NB4 (cell line): Measurements from ENCODE around the gene MEF2B.

Experiments
- DNase-seq: peaks from one replicate; pipeline ENCODE4 v3.0.0; 2010; ENCODE audit warnings: low read depth
- H3K4me3 ChIP-seq: one replicate; pipeline ENCODE4 v1.5.1; 2011; ENCODE audit warnings: mild to moderate bottlenecking, low read depth, low read length, moderate library complexity
- MYC ChIP-seq: IDR thresholded peaks from 2 replicates; pipeline ENCODE4 v1.6.1; 2011; ENCODE audit warnings: low read depth, low read length
- POLR2A ChIP-seq: IDR thresholded peaks from 2 replicates; pipeline ENCODE4 v1.6.1; 2011; ENCODE audit warnings: mild to moderate bottlenecking; ENCODE audit not compliant: insufficient read length; ENCODE audit errors: extremely low read depth
- TF ChIP-seq, protein P1 (sequence below): IDR thresholded peaks from 2 replicates; pipeline ENCODE4 v1.6.1; 2011; ENCODE audit warnings: low read depth, low read length
- TF ChIP-seq, protein P2 (sequence below): IDR thresholded peaks from one replicate; pipeline ENCODE4 v1.5.1; 2012; ENCODE audit warnings: low read depth, low read length

MEF2B gene

GRCh38 chr19:19096641-19097627, 73.1 kb downstream of the MEF2B start:
- no peak overlapping the region for H3K4me3 ChIP-seq
- DNase-seq: no peak
- TF ChIP-seq, protein P1, sequence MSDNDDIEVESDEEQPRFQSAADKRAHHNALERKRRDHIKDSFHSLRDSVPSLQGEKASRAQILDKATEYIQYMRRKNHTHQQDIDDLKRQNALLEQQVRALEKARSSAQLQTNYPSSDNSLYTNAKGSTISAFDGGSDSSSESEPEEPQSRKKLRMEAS: no peak
- TF ChIP-seq MYC (no peak), POLR2A (no peak)
- TF ChIP-seq, protein P2, sequence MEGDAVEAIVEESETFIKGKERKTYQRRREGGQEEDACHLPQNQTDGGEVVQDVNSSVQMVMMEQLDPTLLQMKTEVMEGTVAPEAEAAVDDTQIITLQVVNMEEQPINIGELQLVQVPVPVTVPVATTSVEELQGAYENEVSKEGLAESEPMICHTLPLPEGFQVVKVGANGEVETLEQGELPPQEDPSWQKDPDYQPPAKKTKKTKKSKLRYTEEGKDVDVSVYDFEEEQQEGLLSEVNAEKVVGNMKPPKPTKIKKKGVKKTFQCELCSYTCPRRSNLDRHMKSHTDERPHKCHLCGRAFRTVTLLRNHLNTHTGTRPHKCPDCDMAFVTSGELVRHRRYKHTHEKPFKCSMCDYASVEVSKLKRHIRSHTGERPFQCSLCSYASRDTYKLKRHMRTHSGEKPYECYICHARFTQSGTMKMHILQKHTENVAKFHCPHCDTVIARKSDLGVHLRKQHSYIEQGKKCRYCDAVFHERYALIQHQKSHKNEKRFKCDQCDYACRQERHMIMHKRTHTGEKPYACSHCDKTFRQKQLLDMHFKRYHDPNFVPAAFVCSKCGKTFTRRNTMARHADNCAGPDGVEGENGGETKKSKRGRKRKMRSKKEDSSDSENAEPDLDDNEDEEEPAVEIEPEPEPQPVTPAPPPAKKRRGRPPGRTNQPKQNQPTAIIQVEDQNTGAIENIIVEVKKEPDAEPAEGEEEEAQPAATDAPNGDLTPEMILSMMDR: no peak

- TF ChIP-seq POLR2A (no peak), MYC (no peak)
- TF ChIP-seq, protein P1: no peak
- TF ChIP-seq, protein P2: no peak
- no peak overlapping the region for H3K4me3 ChIP-seq
- no peak for DNase-seq
Measured at GRCh38 chr19:19095691-19096090, 74.4 kb downstream of the MEF2B start.
